ENCODE results near the gene ACAA1.
A peak's percentile ranks its signal among the peaks of the same experiment; 100 is the strongest.

ACAA1 gene

DNA sequence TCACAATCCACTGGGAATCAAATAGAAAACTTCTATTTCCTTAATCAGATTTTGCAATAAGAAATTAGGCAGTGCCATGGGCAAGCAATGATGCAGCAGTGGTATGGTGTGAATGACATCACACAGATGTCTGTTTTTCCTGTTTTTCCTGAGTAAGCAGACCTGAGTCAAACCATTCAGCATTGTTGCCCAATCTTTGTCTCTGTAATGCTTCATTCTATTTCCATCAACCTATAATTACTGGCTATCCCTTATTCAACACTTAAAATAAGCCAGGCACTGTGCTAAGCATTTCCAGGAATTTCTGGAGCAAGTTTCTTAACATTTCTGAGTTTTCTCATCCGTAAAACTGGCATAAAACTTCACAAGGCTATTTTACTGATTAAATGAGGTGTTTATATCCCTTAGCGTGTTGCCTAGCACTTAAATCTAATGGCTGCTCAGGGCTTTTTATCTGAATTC lies 17.1 kb upstream of the ACAA1 start:
- no peak for DNase-seq (ENCODE audit: low read depth, low spot score)

DNA sequence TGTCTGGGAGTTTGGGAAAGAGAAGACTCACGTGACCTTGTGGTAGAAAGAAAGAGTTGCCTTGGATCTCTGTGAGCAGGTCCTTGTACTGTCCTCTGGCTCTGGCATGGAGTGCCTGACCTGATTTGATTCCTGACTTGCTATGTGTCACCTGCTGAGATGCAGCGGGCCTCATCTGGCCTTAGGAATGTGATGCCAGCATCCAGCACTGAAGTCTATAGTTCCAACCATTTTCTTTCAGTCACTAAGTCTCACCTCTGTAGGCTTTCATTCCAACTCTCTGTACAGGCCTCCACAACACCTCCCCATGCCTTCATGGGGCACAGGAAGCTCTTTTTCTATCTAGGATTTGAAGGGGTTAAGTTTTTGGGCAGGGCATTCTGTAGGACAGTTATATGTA lies 16.3 kb upstream of the ACAA1 start:
- DNase-seq (ENCODE audit: low read depth, low spot score): no peak

DNA sequence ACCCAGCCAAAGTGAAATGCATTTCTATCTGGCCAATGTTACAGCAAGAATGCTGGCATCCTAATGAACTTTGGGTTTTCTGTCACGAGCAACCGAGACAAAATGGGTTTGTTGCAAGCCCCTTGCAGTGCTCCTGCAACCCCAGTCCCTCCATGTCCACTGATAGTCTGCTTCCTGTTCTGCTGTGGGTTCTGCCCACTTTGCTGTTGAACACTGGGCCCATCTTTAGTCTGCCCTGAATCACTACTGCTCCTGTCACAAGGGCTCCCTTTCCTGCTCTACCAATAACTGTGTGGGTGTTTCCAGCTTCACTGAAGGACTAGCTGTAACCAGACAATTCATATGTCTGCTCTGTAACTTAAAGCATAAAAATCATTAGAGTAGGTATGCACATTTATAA lies 15.7 kb upstream of the ACAA1 start:
- DNase-seq (ENCODE audit: low read depth, low spot score): no peak

- no peak for DNase-seq (ENCODE audit: low read depth, low spot score)
Observed at GRCh38 chr3:38151667-38152265, 14.8 kb upstream of the ACAA1 start.

DNA sequence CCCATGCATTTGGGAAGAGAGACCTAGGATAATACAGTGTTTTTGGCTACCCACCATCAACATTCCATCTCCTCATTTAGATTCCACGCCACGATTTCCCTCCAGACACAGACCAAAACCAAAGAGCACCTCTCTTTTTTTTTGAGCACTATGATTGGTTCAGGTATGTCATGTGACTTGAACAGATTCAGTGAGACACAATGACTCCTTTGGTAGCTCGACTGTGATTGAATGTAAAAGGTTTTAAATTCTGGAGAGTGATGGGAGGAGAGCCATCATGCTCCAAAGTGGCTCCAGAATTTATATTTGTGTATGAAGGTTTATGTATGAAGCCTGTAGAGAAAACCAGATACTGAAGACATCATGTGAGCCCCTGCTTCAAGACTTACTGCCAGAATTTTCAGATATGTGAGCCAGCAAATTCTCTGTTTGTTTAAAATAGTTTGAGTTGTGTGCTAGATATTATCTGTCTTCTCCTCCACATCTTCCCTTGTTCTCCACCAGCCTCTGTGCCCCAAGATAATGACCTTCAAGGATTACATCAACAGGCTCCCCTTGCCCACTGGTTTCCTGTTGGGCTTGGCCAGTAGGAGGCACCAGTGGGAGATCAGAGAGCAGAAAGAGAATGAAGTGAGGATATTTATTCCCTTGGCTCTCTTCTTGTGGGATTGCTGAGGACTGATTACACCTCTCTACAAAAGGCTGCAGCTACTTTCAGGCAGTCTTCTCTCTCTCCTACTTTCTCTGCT lies 14.0 kb upstream of the ACAA1 start:
- no peak for DNase-seq (ENCODE audit: low read depth, low spot score)

DNA sequence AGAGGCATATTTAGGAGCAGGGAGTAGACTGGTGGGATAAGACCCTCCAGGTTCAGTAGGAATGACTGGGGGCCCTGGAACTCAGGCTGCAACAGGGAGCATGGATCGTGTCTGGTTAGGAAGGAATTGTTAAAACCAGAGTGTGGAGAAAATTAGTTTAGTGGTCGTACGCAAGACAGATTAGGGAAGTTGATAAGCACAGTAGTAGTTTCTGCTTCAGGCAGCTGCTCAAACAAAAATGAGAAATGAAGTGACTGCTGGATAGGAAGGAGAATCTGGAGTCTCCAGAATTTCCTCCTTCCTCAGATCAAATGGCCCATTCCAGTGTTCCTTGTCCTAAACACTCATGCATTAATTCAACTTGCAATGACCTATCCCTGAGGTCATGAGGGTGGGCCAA lies 12.8 kb upstream of the ACAA1 start:
- no peak for DNase-seq (ENCODE audit: low read depth, low spot score)

DNA sequence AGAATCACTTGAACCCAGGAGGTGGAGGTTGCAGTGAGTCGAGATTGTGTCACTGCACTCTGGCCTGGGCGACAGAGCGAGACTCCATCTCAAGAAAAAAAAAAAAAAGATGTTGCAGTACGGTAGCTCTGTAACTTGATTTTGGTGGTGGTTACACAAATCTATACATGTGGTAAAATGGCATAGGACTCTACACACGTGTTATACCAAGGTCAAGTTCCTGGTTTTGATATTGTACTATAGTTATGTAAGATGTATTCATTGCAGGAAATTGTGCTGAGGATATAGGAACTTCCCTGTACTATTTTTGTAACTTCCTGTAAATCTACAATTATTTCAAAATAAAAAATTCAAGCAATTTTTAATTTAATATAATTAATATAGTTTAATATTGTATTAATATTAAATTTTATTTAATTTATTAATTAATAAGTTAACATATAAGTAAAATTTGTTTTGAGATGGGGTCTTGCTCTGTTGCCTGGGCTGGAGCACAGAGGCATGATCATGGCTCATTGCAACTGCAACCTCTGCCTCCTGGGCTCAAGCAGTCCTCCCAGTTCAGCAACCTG lies 11.5 kb upstream of the ACAA1 start:
- DNase-seq (ENCODE audit: low read depth, low spot score): no peak

- DNase-seq (ENCODE audit: low read depth, low spot score): no peak
Observed at GRCh38 chr3:38147421-38147820, 10.5 kb upstream of the ACAA1 start.

GRCh38 chr3:38146504-38146903 lies 9.6 kb upstream of the ACAA1 start:
- no peak for DNase-seq (ENCODE audit: low read depth, low spot score)

DNA sequence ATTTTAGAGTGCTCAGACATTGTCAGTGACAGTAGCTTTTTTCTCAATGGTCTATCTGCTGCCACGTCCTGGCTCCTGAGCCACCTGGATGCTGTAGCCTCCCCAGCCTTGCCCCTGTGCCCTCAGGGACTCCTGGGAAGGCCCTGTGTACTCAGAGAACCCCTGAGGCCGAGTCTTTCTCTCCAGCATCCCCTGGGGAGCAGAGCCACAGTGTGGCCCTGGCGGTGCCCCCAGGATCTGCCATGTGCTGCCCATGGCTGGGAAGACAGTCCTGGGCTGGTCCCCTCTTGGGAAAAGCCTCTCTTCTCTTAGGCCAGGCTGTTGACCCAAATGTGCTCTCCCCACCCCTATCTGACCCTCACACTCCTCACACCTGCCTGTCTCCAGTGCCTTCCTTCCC lies 6.6 kb upstream of the ACAA1 start:
- DNase-seq (ENCODE audit: low read depth, low spot score): no peak

DNA sequence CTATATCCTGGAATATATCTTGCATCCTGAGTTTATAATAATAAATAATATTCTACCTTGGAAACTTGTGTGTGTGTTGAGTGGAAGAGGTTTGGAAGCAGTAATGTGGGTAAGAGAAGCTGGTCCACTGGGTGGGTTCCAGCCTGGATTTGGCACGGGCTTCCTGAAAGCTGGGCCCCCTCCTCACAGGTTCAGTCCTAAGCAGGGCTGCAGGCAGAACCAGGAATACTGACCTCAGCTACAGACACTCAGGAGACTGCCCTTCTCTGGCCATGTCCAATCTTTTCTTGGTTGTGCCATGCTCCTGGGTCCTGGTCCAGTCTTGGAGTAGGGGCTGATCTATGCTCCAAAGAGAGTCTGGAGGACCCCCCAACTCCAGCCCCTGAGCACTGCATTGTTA lies 6.0 kb upstream of the ACAA1 start:
- DNase-seq (ENCODE audit: low read depth, low spot score): no peak

DNA sequence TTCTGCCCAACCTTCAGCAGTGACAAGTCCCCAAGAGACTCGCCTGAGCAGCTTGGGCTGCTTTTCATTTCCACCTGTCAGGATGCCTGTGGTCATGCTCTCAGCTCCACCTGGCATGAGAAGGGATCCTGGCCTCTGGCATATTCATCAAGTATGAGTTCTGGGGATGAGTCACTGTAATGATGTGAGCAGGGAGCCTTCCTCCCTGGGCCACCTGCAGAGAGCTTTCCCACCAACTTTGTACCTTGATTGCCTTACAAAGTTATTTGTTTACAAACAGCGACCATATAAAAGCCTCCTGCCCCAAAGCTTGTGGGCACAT lies 5.0 kb upstream of the ACAA1 start:
- no peak for DNase-seq (ENCODE audit: low read depth, low spot score)

DNA sequence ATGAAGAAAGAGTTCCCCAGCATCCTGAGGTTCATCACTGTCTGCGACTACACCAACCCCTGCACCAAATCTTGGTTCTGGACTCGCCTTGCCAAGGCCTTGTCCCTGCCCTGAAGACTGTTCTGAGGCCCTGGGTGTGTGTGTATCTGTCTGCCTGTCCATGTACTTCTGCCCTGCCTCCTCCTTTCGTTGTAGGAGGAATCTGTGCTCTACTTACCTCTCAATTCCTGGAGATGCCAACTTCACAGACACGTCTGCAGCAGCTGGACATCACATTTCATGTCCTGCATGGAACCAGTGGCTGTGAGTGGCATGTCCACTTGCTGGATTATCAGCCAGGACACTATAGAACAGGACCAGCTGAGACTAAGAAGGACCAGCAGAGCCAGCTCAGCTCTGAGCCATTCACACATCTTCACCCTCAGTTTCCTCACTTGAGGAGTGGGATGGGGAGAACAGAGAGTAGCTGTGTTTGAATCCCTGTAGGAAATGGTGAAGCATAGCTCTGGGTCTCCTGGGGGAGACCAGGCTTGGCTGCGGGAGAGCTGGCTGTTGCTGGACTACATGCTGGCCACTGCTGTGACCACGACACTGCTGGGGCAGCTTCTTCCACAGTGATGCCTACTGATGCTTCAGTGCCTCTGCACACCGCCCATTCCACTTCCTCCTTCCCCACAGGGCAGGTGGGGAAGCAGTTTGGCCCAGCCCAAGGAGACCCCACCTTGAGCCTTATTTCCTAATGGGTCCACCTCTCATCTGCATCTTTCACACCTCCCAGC lies 4.4 kb upstream of the ACAA1 start:
- DNase-seq (ENCODE audit: low read depth, low spot score): no peak

- DNase-seq (ENCODE audit: low read depth, low spot score): no peak
Observed at GRCh38 chr3:38140326-38141172, 3.6 kb upstream of the ACAA1 start.

DNA sequence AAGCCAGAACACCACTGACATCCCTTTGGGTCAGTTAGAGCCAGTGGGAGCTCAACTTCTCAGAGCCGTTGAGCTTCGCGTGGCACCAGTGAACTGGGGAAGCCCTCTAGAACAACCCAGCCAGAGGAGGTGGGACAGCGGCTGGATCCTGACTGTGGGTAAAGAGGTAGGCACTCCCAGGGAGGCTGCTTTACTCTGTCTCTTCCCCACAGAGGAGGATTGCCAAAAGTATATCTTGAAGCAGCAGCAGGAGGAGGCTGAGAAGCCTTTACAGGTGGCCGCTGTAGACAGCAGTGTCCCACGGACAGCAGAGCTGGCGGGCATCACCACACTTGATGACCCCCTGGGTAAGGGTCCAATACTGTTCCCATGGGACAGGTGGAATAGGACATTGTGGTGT lies 2.7 kb upstream of the ACAA1 start:
- DNase-seq (ENCODE audit: low read depth, low spot score): no peak

DNA sequence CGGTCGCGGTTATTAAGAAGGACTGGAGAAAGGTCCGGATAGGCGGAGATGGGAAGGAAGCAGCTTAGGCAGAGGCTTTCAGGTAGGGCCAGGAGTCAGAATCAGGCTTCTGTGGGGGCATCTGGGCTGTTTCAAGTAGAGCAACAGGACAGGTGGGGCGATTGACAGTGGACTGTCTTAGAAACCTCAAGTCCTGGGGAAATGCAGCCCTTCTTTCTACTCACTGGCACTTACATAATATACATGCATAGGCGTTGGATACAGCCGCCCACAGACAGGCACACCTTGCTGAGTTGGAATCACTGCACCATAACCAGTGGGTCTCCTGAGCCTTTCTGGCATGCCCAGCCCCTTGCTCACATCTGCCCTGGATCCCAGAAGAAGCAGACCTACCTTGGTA lies 2.3 kb upstream of the ACAA1 start:
- no peak for DNase-seq (ENCODE audit: low read depth, low spot score)

DNA sequence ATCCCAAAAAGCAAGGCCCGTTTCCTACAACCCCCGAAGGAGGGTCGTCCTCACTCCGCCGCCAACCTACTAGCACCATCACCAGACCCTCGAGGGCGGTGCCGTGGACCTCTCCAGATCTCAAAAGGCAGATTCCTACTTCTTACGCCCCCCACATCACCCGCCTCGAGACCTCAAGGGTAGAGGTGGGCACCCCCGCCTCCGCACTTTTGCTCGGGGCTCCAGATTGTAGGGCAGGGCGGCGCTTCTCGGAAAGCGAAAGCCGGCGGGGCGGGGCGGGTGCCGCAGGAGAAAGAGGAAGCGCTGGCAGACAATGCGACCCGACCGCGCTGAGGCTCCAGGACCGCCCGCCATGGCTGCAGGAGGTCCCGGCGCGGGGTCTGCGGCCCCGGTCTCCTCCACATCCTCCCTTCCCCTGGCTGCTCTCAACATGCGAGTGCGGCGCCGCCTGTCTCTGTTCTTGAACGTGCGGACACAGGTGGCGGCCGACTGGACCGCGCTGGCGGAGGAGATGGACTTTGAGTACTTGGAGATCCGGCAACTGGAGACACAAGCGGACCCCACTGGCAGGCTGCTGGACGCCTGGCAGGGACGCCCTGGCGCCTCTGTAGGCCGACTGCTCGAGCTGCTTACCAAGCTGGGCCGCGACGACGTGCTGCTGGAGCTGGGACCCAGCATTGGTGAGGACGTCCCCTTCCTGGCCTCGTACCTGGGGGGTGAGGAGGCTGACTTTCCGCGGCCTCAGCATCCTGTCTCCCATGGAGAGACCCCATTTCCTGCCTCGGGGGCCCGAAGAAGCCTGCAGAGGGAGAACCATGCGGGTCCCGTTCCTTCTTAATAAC lies 1.6 kb upstream of the ACAA1 start, which contains the start of gene MYD88:
Gene MYD88, plus strand, starts transcription at position 313 of the 842 bp plus-strand sequence. Its CDS starts 40 bp downstream, at position 353.
- peak; percentile 72 for DNase-seq (ENCODE audit: low read depth, low spot score)

- no peak for DNase-seq (ENCODE audit: low read depth, low spot score)
Observed at GRCh38 chr3:38137615-38138348, 855 bp upstream of the ACAA1 start.

- DNase-seq (ENCODE audit: low read depth, low spot score): no peak
Observed at GRCh38 chr3:38136393-38136776, 542 bp downstream of the ACAA1 start.

Measured in activated naive CD8-positive, alpha-beta T cell treated with anti-CD3 and anti-CD28 coated beads, Interleukin-2, amount 50 U/mL, for 16 hours (primary cell).